Thoracic aorta (tissue), 2 donors: ENCODE results near the gene LEP. TPM values are rescaled to one million over a fixed set of nuclear protein-coding genes. Genes with fewer than 3 reads are reported as not detected.

Experiments
- ATAC-seq: fragments of 150-250 bp; one replicate; pipeline ENCODE4 v1.8.0; 2017; ENCODE audit warnings: low read depth; ENCODE audit not compliant: insufficient number of reproducible peaks, low FRiP score
- DNase-seq: peaks from one replicate; pipeline ENCODE4 v3.0.0-alpha.2; 2020; ENCODE audit warnings: low spot score
- H3K27ac ChIP-seq, 2 donors: fragments of 200-600 bp; sonication (generic); 1 replicate in 1 of 2; 2 replicates in 1 of 2; pipeline ENCODE4 v1.5.1; 2016; ENCODE audit warnings: mild to moderate bottlenecking in 2 of 2, moderate library complexity in 2 of 2
- H3K27me3 ChIP-seq: fragments of 200-600 bp; sonication (generic); replicated peaks from 2 replicates; pipeline ENCODE4 v1.6.0; 2016; ENCODE audit warnings: mild to moderate bottlenecking; ENCODE audit not compliant: insufficient read depth
- H3K36me3 ChIP-seq: fragments of 200-600 bp; sonication (generic); one replicate; pipeline ENCODE4 v1.5.1; 2016
- H3K4me1 ChIP-seq, 2 donors: fragments of 200-600 bp; sonication (generic); 1 replicate in 1 of 2; 2 replicates in 1 of 2; pipeline versions ENCODE4 v1.5.1 to v1.6.0; 2016; ENCODE audit warnings: low read depth in 2 of 2, mild to moderate bottlenecking in 1 of 2; ENCODE audit not compliant: control insufficient read depth in 1 of 2
- H3K4me3 ChIP-seq: fragments of 200-600 bp; sonication (generic); 2 replicates; pipeline ENCODE4 v1.5.1; 2016; ENCODE audit warnings: mild to moderate bottlenecking
- H3K9me3 ChIP-seq: fragments of 200-600 bp; sonication (generic); 2 replicates; pipeline ENCODE4 v1.5.1; 2016
- total RNA-seq, 2 donors: library from RNA; depleted of rRNA; stranded (reverse); fragments of >200 nt; gene quantifications; one replicate each; pipeline versions ENCODE4 v1.1.0 to v1.2.3, GENCODE V29; 2016
- TF ChIP-seq, protein P1 (sequence below): fragments of 200-600 bp; sonication (generic); IDR thresholded peaks from one replicate; pipeline ENCODE4 v1.5.1; 2019; ENCODE audit warnings: antibody characterized with exemption

Gene LEP
- total RNA-seq, result not detected

- Histone ChIP-seq H3K4me3 (no peak within 1 kb of the TSS), H3K27me3 (no peaks in the 10 kb centered on the region), H3K27ac (no peak within 1 kb of the TSS), H3K9me3 (peaks cover 10% of the 10 kb centered on the region), H3K4me1 (no peaks in the 10 kb centered on the region), H3K36me3 (no peaks in the 10 kb centered on the region)
- no peak for DNase-seq
- no peak for ATAC-seq
- TF ChIP-seq, protein P1, sequence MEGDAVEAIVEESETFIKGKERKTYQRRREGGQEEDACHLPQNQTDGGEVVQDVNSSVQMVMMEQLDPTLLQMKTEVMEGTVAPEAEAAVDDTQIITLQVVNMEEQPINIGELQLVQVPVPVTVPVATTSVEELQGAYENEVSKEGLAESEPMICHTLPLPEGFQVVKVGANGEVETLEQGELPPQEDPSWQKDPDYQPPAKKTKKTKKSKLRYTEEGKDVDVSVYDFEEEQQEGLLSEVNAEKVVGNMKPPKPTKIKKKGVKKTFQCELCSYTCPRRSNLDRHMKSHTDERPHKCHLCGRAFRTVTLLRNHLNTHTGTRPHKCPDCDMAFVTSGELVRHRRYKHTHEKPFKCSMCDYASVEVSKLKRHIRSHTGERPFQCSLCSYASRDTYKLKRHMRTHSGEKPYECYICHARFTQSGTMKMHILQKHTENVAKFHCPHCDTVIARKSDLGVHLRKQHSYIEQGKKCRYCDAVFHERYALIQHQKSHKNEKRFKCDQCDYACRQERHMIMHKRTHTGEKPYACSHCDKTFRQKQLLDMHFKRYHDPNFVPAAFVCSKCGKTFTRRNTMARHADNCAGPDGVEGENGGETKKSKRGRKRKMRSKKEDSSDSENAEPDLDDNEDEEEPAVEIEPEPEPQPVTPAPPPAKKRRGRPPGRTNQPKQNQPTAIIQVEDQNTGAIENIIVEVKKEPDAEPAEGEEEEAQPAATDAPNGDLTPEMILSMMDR, result no peak
Observed at GRCh38 chr7:128240696-128241386, at the start of gene LEP. TSS of gene LEP (plus strand) at chr7:128241278. CDS start at chr7:128252019, 10,741 bp downstream.

DNA sequence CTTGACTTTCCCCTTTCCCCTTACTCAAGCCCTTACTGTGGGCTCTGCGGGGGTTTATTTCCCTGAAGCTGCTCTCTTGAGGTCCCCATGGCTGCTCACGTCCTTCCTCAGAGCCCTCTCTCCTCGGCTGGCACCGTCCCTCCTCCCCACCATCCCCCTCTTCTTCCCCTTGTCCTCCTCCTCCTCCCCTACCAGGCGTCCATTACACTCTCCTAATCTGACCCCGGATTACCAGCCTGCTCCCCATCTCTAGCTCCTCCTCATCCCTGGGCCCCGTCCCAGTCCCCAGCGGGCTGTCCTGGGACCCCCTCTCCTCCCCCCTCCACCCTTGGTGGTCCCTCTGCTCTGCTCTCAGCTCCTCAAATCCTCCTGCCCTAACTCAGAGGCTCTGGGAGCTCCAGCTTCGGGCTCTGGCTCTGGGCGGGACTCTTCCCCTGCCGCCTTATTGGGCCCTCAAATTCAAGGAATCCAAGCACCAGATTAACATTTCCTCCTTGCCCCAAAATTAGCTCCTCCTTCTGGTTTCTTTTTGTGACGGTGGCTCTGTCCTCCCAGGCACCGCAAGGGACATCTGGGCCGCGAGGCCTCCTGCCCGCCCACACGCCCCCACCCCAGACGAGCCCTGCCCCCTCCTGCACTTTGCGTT is 48.5 kb upstream of the LEP start:
- Histone ChIP-seq H3K27ac (no peak overlapping the region), H3K36me3 (no peaks in the 10 kb centered on the region), H3K4me1 (no peaks in the 10 kb centered on the region), H3K27me3 (peaks cover 3% of the 10 kb centered on the region), H3K9me3 (peaks cover 17% of the 10 kb centered on the region), H3K4me3 (no peak overlapping the region)
- no peak for DNase-seq
- ATAC-seq, result no peak
- TF ChIP-seq, protein P1, result no peak

DNA sequence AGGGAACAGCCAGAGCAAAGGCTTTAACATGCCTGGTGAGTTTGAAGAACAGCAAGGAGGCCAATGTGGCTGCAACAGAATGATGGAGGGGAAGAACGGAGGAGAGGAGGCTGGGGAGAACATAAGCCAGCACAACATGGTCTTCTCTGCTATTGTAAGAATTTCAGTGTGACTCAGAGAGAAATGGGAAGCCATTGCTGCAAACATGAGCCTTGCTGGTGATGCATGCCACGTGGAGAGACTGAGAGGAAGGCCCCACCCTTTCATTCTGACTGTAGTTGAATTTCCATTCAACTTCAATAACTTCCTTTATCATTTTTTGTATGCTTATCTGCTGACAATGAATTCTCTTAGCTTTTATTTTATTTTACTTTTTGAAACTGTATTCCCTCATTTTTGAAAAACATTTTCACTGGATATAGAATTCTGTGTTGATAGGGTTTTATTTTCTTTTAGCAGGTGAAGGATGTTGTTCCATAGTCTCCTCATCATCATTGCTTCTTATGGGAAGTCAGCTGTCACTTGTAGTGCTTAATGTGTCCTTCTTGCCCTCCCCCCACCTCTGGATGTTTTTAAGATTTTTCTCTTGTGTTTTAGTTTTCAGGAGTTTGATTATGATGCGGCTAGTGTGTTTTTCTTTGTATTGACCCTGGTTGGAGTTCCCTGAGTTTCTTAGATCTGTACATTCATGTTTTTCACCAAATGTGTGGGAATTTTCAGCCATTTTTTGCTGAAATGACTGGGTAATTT is 46.4 kb upstream of the LEP start:
- no peaks in the 10 kb centered on the region for H3K36me3 ChIP-seq
- no peak for ATAC-seq
- no peaks in the 10 kb centered on the region for H3K4me1 ChIP-seq
- DNase-seq, result no peak
- no peak overlapping the region for H3K27ac ChIP-seq
- TF ChIP-seq, protein P1, result no peak
- no peak overlapping the region for H3K4me3 ChIP-seq
- peaks cover 17% of the 10 kb centered on the region for H3K9me3 ChIP-seq
- H3K27me3 ChIP-seq, result peaks cover 3% of the 10 kb centered on the region

DNA sequence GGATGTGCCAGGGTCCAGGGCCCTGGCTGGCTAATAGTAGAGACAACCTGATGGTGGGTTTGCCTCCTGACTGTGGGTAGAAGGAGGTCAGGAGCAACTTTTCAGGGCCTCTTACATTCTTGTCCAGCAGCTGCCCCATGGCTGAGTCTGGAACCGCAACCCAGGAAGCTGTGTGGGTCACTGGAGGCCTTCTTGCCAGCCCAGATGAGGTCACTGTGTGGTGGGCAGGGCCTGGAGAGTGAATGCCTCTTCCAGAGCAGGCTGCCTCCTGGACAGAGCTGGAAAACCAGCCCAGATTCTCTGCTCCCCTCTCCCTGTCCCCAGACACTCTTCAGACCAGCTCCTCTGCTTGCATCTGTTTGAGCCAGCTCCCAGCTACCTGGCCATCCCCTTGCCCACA is 43.5 kb upstream of the LEP start:
- DNase-seq, result no peak

More for the DNA sequence above, 43.5 kb upstream of the LEP start:
- TF ChIP-seq, protein P1, result no peak
- Histone ChIP-seq H3K27me3 (peaks cover 11% of the 10 kb centered on the region), H3K9me3 (peaks cover 17% of the 10 kb centered on the region), H3K4me3 (no peak overlapping the region), H3K27ac (no peak overlapping the region), H3K4me1 (peaks cover 7 to 8% of the 10 kb centered on the region in 2 donors), H3K36me3 (no peaks in the 10 kb centered on the region)
- no peak for ATAC-seq
